GM21367 (cell line): ENCODE measurements around the gene MRPS27.
"Not testable (repeated sequence)": the region's sequence is repeated elsewhere in the genome, so short reads cannot be mapped to it uniquely, and the experiment has no call there.

Source experiments
- ATAC-seq: cut with Tn5 transposase; IDR thresholded peaks from one replicate; pipeline ENCODE4 v1.9.1; 2021; ENCODE audit not compliant: unreplicated experiment

MRPS27 gene

DNA sequence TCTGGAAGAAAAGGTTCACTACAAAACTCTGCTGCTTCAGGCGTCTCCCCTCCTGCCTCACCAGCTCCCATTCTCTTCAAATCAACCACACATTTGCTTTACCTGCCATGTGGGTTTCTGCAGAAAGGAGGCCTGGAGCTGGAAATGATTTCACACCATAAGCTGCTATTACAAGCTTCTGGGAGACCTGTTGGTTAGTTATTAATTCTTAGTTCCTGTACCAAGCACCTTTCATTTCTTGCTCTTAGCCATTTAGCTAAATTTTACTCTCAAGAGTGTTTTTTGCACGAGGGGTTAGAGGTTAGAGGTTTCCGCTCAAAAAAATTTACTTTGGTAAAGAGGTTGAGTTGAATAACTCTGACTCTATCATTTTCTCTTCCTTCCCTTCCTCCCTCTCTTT lies 142.5 kb downstream of the MRPS27 start:
- ATAC-seq, result no peak

DNA sequence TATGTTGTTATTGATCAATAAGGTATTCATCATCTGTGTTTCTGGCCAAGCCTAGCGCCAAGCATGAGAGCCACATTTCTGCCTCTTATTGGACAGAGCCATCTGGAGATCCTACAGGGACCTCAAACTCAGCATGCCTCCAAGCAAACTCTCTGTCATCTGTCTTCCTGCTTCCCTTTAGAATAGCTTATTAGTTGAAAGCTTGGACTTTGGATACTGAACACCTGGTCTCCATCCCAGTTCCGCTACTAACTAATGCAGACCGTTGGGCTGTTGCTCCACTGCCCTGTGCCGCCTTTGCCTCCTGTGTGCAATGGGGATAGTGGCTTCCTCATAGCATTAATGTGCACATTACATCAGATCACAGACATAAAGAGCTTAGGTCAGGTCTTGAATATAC lies 147.3 kb downstream of the MRPS27 start:
- no peak for ATAC-seq

DNA sequence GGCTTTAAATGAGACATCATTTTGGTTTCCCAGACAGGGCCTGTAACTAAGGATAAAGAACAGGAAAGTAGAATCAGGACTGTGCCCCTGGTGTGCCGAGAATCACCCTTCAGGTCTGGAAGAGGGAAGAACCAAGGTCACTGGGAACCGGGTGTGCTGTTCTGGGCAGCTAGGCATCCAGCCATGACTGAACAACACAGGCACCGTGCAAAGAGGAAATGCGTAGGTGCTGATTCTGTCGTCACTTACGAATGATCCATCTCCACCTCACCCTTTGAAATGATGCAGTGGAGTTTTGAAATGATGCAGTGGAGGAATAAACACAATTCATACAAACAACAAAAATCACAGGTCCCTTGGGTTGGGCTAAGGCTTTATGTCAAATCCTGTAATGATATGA lies 148.4 kb downstream of the MRPS27 start:
- ATAC-seq, result peak; percentile 37

DNA sequence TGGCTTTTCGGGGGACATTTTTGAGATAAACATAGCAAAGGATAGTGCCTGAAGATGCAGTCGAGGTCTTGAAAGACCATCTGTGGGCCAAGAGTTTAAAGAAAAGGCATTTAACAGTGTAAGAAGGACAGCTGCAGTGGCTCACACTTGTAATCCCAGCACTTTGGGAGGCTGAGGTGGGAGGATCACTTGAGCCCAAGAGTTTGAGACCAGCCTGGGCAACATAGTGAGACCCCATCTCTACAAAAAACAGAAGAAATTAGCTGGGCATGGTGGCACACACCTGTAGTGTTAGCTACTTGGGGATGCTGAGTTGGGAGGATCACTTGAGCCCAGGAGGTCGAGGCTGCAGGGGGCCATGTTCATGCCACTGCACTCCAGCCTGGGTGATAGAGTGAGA lies 148.9 kb downstream of the MRPS27 start:
- not testable (repeated sequence) for ATAC-seq

DNA sequence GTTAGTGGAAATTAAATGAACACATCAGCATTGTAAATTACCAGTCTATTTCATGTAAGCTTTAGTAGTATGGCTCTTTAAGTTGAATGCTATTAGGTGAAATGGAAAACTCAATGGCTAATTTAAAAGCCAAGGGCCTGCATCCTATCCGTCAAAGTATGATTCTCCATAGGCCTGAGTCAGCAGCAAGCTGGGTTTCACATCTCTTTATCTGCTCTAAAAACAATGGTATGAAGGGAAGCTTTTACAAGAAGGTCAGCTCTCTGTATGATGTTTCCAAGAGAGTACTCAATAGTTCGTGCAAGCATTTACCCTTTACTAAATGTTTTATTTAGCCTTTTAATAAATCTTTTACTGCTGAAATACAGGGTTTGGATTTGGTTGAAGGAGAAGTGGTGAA lies 149.9 kb downstream of the MRPS27 start:
- ATAC-seq, result no peak
